Mucosa of descending colon (tissue), 3 donors: ENCODE results near the gene EYA2. TPM values are rescaled to one million over a fixed set of nuclear protein-coding genes. Genes with fewer than 3 reads are reported as not detected.

Experiments used
- ATAC-seq: fragments of 200-7000 bp; cut with Tn5 transposase; one replicate; pipeline ENCODE4 v1.9.1; 2020; ENCODE audit warnings: mild to moderate bottlenecking, moderate library complexity
- DNase-seq, 3 donors: peaks; one replicate each; pipeline ENCODE4 v3.0.0-alpha.2; 2020
- H3K36me3 ChIP-seq: fragments of 200-600 bp; one replicate; pipeline ENCODE4 v1.8.0; 2021; ENCODE audit warnings: low read depth, mild to moderate bottlenecking
- H3K4me1 ChIP-seq: fragments of 200-600 bp; one replicate; pipeline ENCODE4 v1.8.0; 2021; ENCODE audit warnings: low read depth, mild to moderate bottlenecking
- H3K4me3 ChIP-seq: fragments of 200-600 bp; one replicate; pipeline ENCODE4 v1.8.0; 2021; ENCODE audit warnings: mild to moderate bottlenecking
- H3K9me3 ChIP-seq: fragments of 200-600 bp; one replicate; pipeline ENCODE4 v1.8.0; 2021; ENCODE audit warnings: mild to moderate bottlenecking
- CTCF ChIP-seq: fragments of 200-600 bp; IDR thresholded peaks from one replicate; pipeline ENCODE4 v1.8.0; 2022; ENCODE audit warnings: antibody characterized with exemption, mild to moderate bottlenecking
- intact Hi-C, 2 donors: fragments of 100-400 bp; cut with DNase I in 1 of 2; cut with micrococcal nuclease in 1 of 2; formaldehyde crosslinking; loops; one replicate each; pipeline versions ENCODE4 v1.11.0 to v1.11.1; 2022; cut with DNase I, micrococcal nuclease
- total RNA-seq, 3 donors: library from RNA; stranded (reverse); fragmentation: NEBNext Ultra II Directional in 2 of 3; extraction: Animal tissue kit (Norgen Biotek cat#: 25700) in 2 of 3; gene quantifications; one replicate each; pipeline versions ENCODE4 v1.2.1 to v1.2.4, GENCODE V29; 2021 to 2023
- donor health status: DM: no; HTN: no; CAD: no; lungs with moderate emphysema.
- donor health status: DM: no; HTN: no; CAD: no.
- donor health status: DM: no; HTN: yes; CAD: no.

The EYA2 gene
- total RNA-seq, 3 donors from 2014 or later, result 14.3 to 22.3 (median 19.5) TPM

- Histone ChIP-seq H3K4me1 (peaks cover 5% of the 10 kb centered on the region), H3K36me3 (no peaks in the 10 kb centered on the region), H3K4me3 (peak overlapping the region; percentile 32), H3K9me3 (peaks cover under 1% of the 10 kb centered on the region)
- no peak for TF ChIP-seq CTCF
- DNase-seq (no peak), ATAC-seq (peak; percentile 3)
- intact Hi-C loops, result no loop called here
These were observed 1.2 kb downstream of the EYA2 start for GRCh38 chr20:46895906-46896242.

GRCh38 chr20:46897328-46897880 is 2.8 kb downstream of the EYA2 start:
- Histone ChIP-seq H3K9me3 (no peaks in the 10 kb centered on the region), H3K4me1 (peaks cover 5% of the 10 kb centered on the region), H3K4me3 (no peak overlapping the region), H3K36me3 (no peaks in the 10 kb centered on the region)
- DNase-seq (no peak), ATAC-seq (no peak)
- intact Hi-C loops, result no loop called here
- no peak for TF ChIP-seq CTCF

- ATAC-seq (no peak), DNase-seq (no peak)
- Histone ChIP-seq H3K4me3 (no peak overlapping the region), H3K36me3 (no peaks in the 10 kb centered on the region), H3K9me3 (no peaks in the 10 kb centered on the region), H3K4me1 (peaks cover 5% of the 10 kb centered on the region)
- TF ChIP-seq CTCF, result no peak
- intact Hi-C loops, result no loop called here
These were observed 3.8 kb downstream of the EYA2 start for GRCh38 chr20:46898423-46898822.

GRCh38 chr20:46899621-46900020 is 5.0 kb downstream of the EYA2 start:
- DNase-seq, result no peak
- no peak for ATAC-seq
- Histone ChIP-seq H3K9me3 (no peaks in the 10 kb centered on the region), H3K36me3 (no peaks in the 10 kb centered on the region), H3K4me3 (no peak overlapping the region), H3K4me1 (peaks cover 5% of the 10 kb centered on the region)
- TF ChIP-seq CTCF, result no peak
- intact Hi-C loops, result no loop called here

GRCh38 chr20:46900086-46900485 is 5.4 kb downstream of the EYA2 start:
- TF ChIP-seq CTCF, result no peak
- ATAC-seq (no peak), DNase-seq (no peak)
- Histone ChIP-seq H3K4me3 (no peak overlapping the region), H3K4me1 (peaks cover 5% of the 10 kb centered on the region), H3K9me3 (no peaks in the 10 kb centered on the region), H3K36me3 (no peaks in the 10 kb centered on the region)
- intact Hi-C loops, result no loop called here

- Histone ChIP-seq H3K4me3 (no peak overlapping the region), H3K9me3 (no peaks in the 10 kb centered on the region), H3K4me1 (peaks cover 2% of the 10 kb centered on the region), H3K36me3 (no peaks in the 10 kb centered on the region)
- DNase-seq (no peak), ATAC-seq (no peak)
- TF ChIP-seq CTCF, result no peak
- intact Hi-C loops, result no loop called here
These were observed 6.2 kb downstream of the EYA2 start for GRCh38 chr20:46900826-46901225.
